Measurements from ENCODE around the gene ITGA3.

- TF ChIP-seq POLR2AphosphoS5 (IDR thresholded peaks at IDR 0.05; ENCODE audit: low read depth, low read length) (no peak), POLR2A (IDR thresholded peaks at IDR 0.05; ENCODE audit: low read depth, low read length) (no peak), TAF1 (IDR thresholded peaks at IDR 0.05; ENCODE audit: low read depth, low read length) (no peak)
These were observed 41.5 kb downstream of the ITGA3 start for GRCh38 chr17:50097455-50097854.

Data from GM12891 (cell line).